Cardiac muscle cell (in vitro differentiated cells and primary cell): ENCODE measurements around the gene CDC42BPB. TPM values are rescaled to one million over a fixed set of nuclear protein-coding genes. Genes with fewer than 3 reads are reported as not detected.

Experiments
- DNase-seq, 2 donors: peaks; one replicate each; pipeline versions ENCODE4 v3.0.0 to v3.0.0-alpha.2; 2010 to 2017; ENCODE audit warnings: low read depth in 1 of 2, low spot score in 1 of 2
- H3K27ac ChIP-seq: fragments of 200-600 bp; sonication (generic); 2 replicates; pipeline ENCODE4 v1.5.1; 2016
- H3K27me3 ChIP-seq: fragments of 200-600 bp; sonication (generic); 2 replicates; pipeline ENCODE4 v1.6.0; 2016; ENCODE audit warnings: control low read depth
- H3K36me3 ChIP-seq: fragments of 200-600 bp; sonication (generic); 2 replicates; pipeline ENCODE4 v1.5.1; 2016; ENCODE audit warnings: control low read depth
- H3K4me1 ChIP-seq: fragments of 200-600 bp; sonication (generic); 2 replicates; pipeline ENCODE4 v1.8.1; 2017; ENCODE audit warnings: low read depth, mild to moderate bottlenecking, mixed run types
- H3K4me3 ChIP-seq: fragments of 200-600 bp; sonication (generic); 2 replicates; pipeline ENCODE4 v1.5.1; 2016; ENCODE audit warnings: mild to moderate bottlenecking
- H3K9me3 ChIP-seq: fragments of 200-600 bp; sonication (generic); 2 replicates; pipeline ENCODE4 v1.5.1; 2017; ENCODE audit warnings: low read depth, mild to moderate bottlenecking, control low read depth
- polyA plus RNA-seq: library from polyadenylated mRNA; unstranded; fragments of >200 nt; fragmentation: Nextera tagmentation; extraction: Ambion mirVana; gene quantifications from 2 replicates; pipeline ENCODE4 v1.2.1, GENCODE V29; 2016
- total RNA-seq: library from RNA; depleted of rRNA; stranded (reverse); fragments of >200 nt; gene quantifications from 2 replicates; pipeline ENCODE4 v1.2.3, GENCODE V29; 2016
- TF ChIP-seq, protein P1 (sequence below): IDR thresholded peaks from 2 replicates; pipeline ENCODE4 v1.5.1; 2012; ENCODE audit warnings: low read depth, mild to moderate bottlenecking, low read length

CDC42BPB gene
- total and polyA plus RNA-seq, 2 experiments from 2014 or later = 18.9 to 91.6 TPM

DNA sequence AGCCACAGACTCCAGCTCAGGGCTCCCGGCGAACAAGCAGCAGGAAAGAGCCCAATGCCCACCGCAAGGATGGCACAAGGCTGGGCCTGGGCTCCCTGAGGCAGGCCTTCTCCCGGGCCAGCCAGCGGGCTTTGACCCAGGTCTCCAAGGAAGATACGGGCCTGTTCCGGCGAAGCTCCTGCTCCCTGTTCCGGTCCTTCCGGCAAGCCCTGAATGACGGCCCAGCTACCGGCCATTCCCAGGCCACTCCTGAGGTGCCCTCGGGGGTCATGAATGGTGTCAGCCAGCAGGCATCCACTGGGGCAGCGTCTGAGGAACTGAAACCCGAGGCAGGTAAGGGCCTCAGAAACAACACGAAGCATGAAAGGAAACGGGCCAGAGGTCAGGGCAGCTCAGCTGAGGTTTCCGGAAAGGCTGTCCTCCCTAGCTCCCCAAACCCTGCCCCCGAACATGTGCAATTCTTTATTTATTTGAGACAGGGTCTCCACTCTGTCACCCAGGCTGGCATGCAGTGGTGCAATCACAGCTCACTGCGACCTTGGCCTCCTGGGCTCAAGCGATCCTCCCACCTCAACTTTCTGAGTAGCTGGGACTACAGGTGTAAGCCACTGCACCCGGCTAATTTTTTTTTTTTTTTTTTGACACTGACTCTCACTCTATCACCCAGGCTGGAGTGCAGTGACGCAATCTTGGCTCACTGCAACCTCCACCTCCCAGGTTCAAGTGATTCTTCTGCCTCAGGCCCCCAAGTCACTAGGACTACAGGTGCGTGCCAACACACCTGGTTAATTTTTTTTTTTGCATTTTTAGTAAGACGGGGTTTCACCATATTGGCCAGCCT, 43.2 kb upstream of the CDC42BPB start:
- TF ChIP-seq, protein P1, sequence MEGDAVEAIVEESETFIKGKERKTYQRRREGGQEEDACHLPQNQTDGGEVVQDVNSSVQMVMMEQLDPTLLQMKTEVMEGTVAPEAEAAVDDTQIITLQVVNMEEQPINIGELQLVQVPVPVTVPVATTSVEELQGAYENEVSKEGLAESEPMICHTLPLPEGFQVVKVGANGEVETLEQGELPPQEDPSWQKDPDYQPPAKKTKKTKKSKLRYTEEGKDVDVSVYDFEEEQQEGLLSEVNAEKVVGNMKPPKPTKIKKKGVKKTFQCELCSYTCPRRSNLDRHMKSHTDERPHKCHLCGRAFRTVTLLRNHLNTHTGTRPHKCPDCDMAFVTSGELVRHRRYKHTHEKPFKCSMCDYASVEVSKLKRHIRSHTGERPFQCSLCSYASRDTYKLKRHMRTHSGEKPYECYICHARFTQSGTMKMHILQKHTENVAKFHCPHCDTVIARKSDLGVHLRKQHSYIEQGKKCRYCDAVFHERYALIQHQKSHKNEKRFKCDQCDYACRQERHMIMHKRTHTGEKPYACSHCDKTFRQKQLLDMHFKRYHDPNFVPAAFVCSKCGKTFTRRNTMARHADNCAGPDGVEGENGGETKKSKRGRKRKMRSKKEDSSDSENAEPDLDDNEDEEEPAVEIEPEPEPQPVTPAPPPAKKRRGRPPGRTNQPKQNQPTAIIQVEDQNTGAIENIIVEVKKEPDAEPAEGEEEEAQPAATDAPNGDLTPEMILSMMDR = no peak
- peaks cover 36% of the 10 kb centered on the region for H3K27me3 ChIP-seq
- H3K4me1 ChIP-seq = peaks cover 18% of the 10 kb centered on the region

DNA sequence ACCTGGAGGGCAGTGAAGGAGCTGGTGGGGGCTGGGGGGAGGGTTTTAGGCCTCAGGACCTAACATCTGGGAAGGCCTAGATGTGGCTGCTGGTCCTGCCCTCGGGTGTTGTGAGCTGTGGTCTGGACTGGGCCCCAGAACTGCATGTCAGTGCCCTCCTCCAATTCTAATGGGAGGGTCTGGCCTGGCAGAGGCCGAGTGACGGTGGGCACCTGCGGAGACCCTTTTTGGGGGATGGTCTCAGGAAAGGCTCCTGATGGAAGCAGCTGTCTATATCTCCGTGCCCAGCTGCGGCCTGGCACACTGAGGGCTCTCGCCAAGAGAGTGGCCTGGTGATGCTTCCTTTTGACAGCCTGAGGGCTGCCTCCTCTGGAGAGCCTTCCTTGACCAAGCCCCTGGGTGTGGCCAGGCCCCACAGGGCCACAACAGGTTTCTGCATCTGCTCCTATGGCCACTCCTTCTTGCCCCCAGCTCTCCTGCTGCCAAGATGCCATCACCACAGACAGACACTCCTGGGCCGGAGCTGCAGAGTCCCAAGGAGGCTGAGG, 42.5 kb upstream of the CDC42BPB start:
- no peak overlapping the region for H3K27ac ChIP-seq
- no peak overlapping the region for H3K4me3 ChIP-seq
- DNase-seq = no peak
- H3K9me3 ChIP-seq = no peaks in the 10 kb centered on the region
- peaks cover 18% of the 10 kb centered on the region for H3K4me1 ChIP-seq
- TF ChIP-seq, protein P1 = no peak
- peaks cover 35% of the 10 kb centered on the region for H3K27me3 ChIP-seq
- no peaks in the 10 kb centered on the region for H3K36me3 ChIP-seq

More for the DNA sequence above, 43.2 kb upstream of the CDC42BPB start:
- no peak for DNase-seq
- no peak overlapping the region for H3K27ac ChIP-seq
- H3K36me3 ChIP-seq = no peaks in the 10 kb centered on the region
- no peak overlapping the region for H3K4me3 ChIP-seq
- no peaks in the 10 kb centered on the region for H3K9me3 ChIP-seq

DNA sequence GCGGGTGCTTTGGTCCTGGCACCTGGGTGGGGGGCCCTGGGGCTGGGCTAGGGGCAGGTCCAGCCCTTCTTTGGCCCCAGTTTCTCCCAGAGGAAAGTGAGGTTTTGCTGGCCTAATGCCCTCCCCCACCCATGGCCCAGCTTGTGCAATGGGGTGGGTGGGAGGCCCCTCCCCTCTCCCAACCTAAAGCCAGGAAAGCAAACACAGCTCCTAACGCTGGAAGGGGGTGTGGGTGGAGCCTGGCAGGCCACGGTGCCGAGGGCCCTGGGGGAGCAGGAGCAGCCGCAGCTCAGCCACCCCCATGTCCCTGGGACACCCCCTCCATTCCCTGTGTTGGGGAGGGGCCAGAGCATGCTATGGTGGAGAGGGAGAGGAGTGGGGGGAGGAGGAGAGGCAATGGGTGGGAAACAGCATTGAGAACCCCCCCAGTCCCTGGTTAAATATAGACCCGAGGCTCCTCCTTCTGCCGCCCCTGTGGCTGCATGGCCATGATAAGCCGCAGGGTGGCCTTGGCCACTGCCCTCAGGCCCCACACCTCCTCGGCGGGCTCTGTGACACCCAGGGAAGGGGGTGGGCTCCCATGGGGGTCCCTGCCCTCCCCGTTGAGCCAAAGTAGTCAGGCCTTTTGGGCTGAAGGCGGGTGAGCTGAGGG, 41.9 kb upstream of the CDC42BPB start:
- TF ChIP-seq, protein P1 = no peak
- Histone ChIP-seq H3K36me3 (no peaks in the 10 kb centered on the region), H3K27ac (no peak overlapping the region), H3K4me3 (no peak overlapping the region), H3K4me1 (peaks cover 18% of the 10 kb centered on the region), H3K9me3 (no peaks in the 10 kb centered on the region), H3K27me3 (peaks cover 29% of the 10 kb centered on the region)
- no peak for DNase-seq

DNA sequence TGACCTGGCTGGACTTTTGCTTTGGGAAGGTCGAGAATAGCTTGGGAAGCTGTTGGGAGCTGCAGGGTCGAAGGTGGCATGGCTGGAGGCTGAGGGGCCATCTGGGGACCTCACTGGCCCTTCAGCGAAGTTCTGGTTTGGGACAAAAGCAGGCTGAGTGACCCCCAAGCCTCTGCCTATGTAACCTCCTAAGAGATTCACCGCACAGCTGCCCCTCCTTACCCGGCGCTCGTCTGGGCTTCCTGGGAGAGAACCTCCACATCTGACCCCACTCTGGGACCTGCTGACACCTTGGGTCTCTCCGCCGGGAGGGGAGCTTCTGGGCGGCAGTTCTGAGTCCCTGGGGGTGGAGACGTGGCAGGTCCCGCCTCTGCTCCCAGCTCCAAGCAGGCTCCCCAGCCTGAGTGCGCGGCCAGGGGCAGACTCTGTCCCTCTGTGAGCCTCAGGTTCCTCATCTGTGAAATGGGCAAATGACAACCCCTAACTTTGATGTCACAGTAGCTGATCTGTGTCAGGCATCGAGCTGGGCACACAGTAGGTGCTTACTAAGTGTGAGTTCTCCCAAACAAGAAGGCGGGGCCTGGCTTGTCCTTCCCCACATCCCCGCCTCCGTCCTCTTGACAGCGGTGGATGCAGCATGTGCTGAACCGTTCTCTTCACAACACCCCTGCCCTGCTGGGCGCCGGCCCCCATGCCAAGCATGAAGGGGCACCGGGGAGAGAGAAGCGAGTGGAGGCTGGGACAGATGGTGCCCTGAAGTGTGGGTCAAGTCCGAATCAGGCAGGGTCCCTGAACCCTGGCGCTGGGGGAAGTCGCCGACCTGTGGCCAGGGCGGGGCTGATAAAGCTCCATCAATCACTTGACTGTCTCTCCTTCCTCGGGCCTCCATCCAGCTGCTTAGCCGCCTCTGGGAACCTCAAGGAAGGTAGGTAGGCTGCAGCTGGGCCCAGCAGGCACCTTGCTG, 40.9 kb upstream of the CDC42BPB start:
- no peak for DNase-seq
- Histone ChIP-seq H3K4me1 (peaks cover 18% of the 10 kb centered on the region), H3K27me3 (peaks cover 19% of the 10 kb centered on the region), H3K27ac (no peak overlapping the region), H3K36me3 (no peaks in the 10 kb centered on the region), H3K4me3 (no peak overlapping the region), H3K9me3 (no peaks in the 10 kb centered on the region)
- TF ChIP-seq, protein P1 = no peak
